ENCODE measurements around the gene HNF4A. TPM values are rescaled to one million over a fixed set of nuclear protein-coding genes. Genes with fewer than 3 reads are reported as not detected.

The HNF4A gene
- total RNA-seq (under 1 TPM in 1 of 4 donors, not detected in 3; 0.13 TPM), polyA plus RNA-seq (under 1 TPM in 2 of 3 donors, not detected in 1; 0.03 TPM)
- long read RNA-seq, donor 1, result 0 reads
- long read RNA-seq, donor 2, result 0 reads

DNA sequence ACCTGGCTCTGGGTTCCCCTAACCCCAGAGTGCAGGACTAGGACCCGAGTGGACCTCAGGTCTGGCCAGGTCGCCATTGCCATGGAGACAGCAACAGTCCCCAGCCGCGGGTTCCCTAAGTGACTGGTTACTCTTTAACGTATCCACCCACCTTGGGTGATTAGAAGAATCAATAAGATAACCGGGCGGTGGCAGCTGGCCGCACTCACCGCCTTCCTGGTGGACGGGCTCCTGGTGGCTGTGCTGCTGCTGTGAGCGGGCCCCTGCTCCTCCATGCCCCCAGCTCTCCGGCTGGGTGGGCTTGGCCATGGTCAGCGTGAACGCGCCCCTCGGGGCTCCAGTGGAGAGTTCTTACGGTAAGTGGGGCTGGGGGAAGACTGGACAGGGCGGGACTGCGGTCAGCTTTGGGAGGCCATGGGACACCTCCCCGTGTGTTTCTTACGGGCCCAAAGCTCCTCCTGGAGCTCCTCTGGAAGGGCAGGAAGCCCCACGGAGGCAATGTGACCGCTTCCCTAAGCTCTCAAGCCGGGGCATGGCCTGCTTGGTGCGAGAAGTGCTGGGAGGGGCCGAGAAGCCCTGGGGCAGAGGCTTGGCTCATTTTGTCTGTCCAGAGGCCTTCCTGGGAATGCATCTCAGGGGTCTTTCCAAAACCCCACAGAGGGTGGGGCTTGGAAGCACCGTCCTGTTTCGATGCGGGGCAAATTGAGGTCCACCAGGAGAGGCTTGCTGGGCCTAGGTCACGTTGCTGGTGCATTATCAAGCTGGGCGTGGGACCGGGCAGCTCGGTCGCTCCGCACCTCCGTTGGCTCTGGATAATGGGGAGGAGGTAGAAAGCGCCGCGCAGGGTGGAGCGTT is at the start of gene HNF4A:
TSS of gene HNF4A (plus strand) at position 202 of the 855 bp plus-strand sequence. CDS start at position 308, 106 bp downstream.
- ATAC-seq, result no peak
- WGBS, 3 donors, result 80 to 84% (median 84%) methylated on average over 40 of the region's 40 CpGs
- intact Hi-C loops (cut with DNase I), result no loop called here
- Histone ChIP-seq H3K36me3 (ENCODE audit: insufficient read depth in 1 of 2, low read depth in 1 of 2) (no peaks in the 10 kb centered on the region), H3K27ac (no peak within 1 kb of the TSS), H3K4me3 (no peak within 1 kb of the TSS), H3K9me3 (no peaks in the 10 kb centered on the region), H3K4me1 (no peaks in the 10 kb centered on the region), H3K27me3 (ENCODE audit: insufficient read depth in 3 of 3, low read length in 2 of 3) (peaks cover 0 to 17% (median 0%) of the 10 kb centered on the region in 3 donors)
- no peak for DNase-seq
- TF ChIP-seq, protein P1, sequence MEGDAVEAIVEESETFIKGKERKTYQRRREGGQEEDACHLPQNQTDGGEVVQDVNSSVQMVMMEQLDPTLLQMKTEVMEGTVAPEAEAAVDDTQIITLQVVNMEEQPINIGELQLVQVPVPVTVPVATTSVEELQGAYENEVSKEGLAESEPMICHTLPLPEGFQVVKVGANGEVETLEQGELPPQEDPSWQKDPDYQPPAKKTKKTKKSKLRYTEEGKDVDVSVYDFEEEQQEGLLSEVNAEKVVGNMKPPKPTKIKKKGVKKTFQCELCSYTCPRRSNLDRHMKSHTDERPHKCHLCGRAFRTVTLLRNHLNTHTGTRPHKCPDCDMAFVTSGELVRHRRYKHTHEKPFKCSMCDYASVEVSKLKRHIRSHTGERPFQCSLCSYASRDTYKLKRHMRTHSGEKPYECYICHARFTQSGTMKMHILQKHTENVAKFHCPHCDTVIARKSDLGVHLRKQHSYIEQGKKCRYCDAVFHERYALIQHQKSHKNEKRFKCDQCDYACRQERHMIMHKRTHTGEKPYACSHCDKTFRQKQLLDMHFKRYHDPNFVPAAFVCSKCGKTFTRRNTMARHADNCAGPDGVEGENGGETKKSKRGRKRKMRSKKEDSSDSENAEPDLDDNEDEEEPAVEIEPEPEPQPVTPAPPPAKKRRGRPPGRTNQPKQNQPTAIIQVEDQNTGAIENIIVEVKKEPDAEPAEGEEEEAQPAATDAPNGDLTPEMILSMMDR (IDR thresholded peaks at IDR 0.05), result no peak

DNA sequence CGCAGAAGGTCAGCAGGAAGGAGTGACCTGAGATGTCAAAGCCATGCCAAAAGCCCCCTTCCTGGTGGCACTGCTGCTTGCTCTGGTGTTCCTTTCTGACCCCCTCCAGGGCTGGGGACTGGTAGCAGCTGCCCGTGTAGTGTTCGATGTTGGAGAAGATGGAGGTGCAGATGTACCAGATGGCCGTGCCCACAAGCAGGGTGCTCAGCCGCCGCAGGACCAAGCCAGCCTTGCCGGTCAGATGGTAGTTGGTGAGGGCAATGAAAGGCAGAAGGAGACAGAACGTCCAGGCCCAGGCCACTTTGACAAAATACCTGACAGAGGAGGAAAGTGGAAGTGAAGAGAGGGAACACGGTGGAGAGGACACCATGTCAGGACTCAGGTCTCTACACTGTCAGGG is 48.6 kb upstream of the HNF4A start:
- H3K27ac ChIP-seq, result no peak overlapping the region
- H3K4me1 ChIP-seq, result peaks cover 15% of the 10 kb centered on the region
- DNase-seq (no peak), ATAC-seq (no peak)
- H3K27me3 ChIP-seq (ENCODE audit: insufficient read depth in 3 of 3, low read length in 2 of 3), result no peaks in the 10 kb centered on the region
- H3K4me3 ChIP-seq, result no peak overlapping the region
- WGBS, 3 donors, result 85 to 89% (median 86%) methylated on average over 9 of the region's 9 CpGs
- peaks cover 2 to 33% of the 10 kb centered on the region in 2 donors for H3K36me3 ChIP-seq (ENCODE audit: insufficient read depth in 1 of 2, low read depth in 1 of 2)
- TF ChIP-seq, protein P1 (IDR thresholded peaks at IDR 0.05), result no peak
- no peaks in the 10 kb centered on the region for H3K9me3 ChIP-seq
- intact Hi-C loops (cut with DNase I), result no loop called here

DNA sequence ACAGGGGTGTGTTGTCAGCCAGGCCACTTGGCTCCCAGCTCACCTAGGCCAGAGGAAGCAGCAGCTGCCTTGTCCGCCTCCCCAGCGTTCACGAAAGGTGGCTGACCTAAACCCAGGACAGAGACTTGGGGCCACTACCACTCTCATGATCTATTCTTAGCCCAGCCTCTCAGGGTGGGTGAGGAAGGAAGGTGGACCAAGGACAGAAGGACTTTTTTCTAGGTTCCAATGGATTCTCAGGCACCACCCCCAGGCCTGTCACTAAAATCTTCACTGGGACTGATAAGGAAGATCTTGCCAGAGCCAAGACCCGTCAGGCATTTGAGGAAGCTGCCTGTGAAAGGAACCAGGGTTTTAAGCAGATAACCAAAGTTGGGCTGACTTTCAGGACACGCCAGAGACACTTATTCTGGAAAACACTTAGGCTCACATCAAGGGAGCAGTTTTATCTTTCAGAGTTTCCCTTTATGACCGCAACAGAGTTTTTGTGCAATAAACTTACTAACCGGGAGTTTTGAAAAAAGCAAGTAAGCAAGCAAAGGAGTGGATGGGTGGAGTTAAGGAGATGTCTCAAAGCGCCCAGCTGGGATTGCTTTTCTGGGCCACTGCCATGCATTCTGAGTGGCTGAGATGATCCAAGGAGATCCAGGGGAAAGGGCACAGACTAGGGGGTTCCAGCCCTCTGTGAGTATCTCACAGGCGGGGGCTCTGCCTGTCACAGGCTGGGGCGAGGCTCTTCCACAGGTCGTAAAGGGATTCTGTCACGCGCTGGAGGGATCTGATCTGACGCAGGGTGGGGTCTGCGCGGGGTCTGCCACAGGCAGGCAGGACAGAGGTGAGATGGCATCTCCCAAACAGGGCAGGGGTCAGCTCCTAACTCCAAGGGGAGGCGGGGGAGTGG is 45.5 kb upstream of the HNF4A start:
- TF ChIP-seq, protein P1 (IDR thresholded peaks at IDR 0.05), result no peak
- H3K4me1 ChIP-seq, result peaks cover 15% of the 10 kb centered on the region
- peak overlapping the region; percentile 83 for H3K27ac ChIP-seq
- H3K36me3 ChIP-seq (ENCODE audit: insufficient read depth in 1 of 2, low read depth in 1 of 2), result peaks cover 2 to 20% of the 10 kb centered on the region in 2 donors
- ATAC-seq, result peak; percentile 24 to 70 (median 38)
- DNase-seq, result peak; percentile 59 to 70
- WGBS, 3 donors, result 8 to 13% (median 8%) methylated on average over 17 of the region's 17 CpGs
- peak overlapping the region; percentile 93 for H3K4me3 ChIP-seq
- H3K27me3 ChIP-seq (ENCODE audit: insufficient read depth in 3 of 3, low read length in 2 of 3), result no peaks in the 10 kb centered on the region
- H3K9me3 ChIP-seq, result no peaks in the 10 kb centered on the region
- intact Hi-C loops (cut with DNase I), result loop anchor here (2.0 to 5.0 kb wide), 2 partner anchors 93 to 193 kb away; no protein-coding TSS in a partner anchor

DNA sequence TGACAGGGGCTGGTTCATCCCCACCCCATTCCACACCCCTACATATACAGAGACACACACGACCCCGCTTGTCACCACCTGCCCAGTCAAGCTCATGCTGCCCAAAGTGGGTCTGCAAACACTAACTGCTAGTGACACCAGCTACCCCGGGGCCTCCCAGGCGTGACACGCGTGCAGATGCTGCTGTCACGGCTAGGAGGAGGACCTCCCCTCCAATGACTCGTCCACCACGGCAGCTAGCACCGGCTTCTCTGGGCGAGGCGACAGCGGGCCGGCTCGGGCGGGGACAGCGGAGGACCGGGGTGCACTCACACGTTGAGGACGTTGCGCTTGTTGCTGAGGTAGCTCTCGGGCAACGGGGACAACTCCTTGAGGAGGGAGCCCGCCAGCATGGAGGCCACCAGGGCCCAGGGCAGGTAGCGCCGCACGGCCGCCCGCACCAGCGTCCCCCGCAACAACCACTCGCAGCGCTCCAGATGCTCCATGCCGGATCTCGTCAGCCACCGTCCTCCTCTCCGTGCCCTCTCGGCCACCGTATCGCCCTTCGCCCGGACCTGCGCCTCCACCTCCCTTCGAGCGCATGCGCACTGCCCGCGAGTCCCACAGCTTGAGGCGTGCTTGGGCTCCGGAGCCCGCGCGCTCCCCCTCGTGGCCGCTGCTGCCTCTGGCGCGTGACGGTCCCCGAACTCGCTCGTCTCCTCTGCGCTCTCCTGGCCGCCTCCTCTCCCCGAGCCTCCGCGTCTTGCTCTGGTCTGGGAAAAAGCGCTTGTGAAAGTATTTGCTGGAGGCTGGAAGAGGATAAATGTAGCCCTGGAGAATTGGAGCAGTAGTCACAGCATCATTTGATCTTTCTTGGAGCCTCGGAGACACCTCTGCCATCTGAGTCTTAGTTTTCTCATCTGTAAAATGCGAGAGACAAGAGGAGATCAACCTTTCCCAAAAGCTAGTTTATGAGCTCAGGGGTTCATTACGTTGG is 44.5 kb upstream of the HNF4A start, which contains the start of gene FITM2:
TSS of gene FITM2 (minus strand) at position 539 of the 976 bp plus-strand sequence. CDS start at position 485, 54 bp downstream.
- no peaks in the 10 kb centered on the region for H3K27me3 ChIP-seq (ENCODE audit: insufficient read depth in 3 of 3, low read length in 2 of 3)
- ATAC-seq (peak; percentile 97 to 99 (median 98)), DNase-seq (peak; percentile 100)
- intact Hi-C loops (cut with DNase I), result loop anchor here (1.0 to 5.0 kb wide), 3 partner anchors 94 to 194 kb away; no protein-coding TSS in a partner anchor
- TF ChIP-seq, protein P1 (IDR thresholded peaks at IDR 0.05), result peak; percentile 96
- WGBS, 3 donors, result 1 to 2% (median 1%) methylated on average over 67 to 70 of the region's 70 CpGs
- peak within 1 kb of the TSS; percentile 93 for H3K4me3 ChIP-seq
- H3K9me3 ChIP-seq, result no peaks in the 10 kb centered on the region
- peak within 1 kb of the TSS; percentile 83 for H3K27ac ChIP-seq
- peaks cover 0 to 13% of the 10 kb centered on the region in 2 donors for H3K36me3 ChIP-seq (ENCODE audit: insufficient read depth in 1 of 2, low read depth in 1 of 2)
- H3K4me1 ChIP-seq, result peaks cover 15% of the 10 kb centered on the region

Measured in psoas muscle (tissue), 8 donors.